ENCODE results near the gene ATP5F1E.
A peak's percentile ranks its signal among the peaks of the same experiment; 100 is the strongest.
"Not testable (repeated sequence)": the region's sequence is repeated elsewhere in the genome, so short reads cannot be mapped to it uniquely, and the experiment has no call there.

The ATP5F1E gene

GRCh38 chr20:59019217-59019616 lies 12.9 kb downstream of the ATP5F1E start, which contains the start of gene TUBB1:
TUBB1 (plus strand) TSS chr20:59019429; CDS start chr20:59019523, 94 bp downstream.
- no peak for DNase-seq (ENCODE audit: low read depth)

DNA sequence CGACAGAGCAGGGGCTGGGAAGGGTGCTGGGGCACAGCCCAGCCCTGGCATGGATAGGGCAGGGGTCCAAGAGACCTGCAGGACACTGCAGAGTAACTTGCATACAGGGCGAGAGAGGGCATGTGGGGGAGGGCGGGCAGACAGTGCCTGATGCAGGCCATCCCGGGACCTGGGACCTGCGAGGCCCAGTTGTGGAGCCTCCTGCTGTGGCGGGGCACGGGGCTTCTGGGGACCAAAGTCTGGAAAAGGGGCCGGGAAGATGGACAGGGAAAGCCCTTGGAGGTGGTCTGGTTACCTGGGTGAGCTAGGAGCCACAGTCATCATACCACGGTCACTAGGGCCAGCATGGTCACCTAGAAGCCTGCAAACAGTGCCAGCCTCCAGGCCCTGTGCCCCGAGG lies 13.3 kb downstream of the ATP5F1E start:
- no peak for DNase-seq (ENCODE audit: low read depth)

GRCh38 chr20:59017493-59018231 lies 14.5 kb downstream of the ATP5F1E start:
- no peak for DNase-seq (ENCODE audit: low read depth)

DNA sequence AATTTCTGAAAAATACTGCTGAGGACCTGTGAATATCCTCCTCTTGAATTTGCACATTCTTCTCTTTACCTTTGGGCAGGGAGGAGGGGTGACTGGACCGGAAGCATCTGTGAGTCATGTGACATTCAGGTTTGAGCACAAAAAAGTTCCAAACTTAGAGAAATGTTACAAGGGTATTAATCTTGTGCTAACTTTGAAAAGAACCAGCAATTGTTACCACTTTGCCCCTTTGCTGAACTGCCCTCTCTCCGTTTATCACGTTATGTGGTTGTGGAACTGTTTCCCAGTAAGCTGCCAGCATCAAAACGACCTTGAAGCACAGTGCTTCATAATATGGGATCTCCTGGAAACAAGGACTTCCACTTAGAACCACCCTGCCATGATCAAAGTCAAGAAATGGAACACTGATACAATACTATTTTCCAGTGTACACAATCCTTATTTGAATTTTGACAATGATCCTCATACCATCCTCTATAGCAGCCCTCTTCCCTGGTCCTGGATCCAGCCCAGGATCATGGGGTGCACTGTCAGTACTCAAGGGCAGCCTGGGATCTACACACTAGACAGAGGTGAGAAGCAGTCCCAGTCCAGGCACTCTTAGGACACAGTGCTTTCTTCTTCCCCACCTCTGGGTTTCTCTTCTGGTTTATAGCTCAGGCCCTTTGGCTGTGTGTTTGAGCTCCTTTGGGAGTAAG lies 15.2 kb downstream of the ATP5F1E start:
- no peak for DNase-seq (ENCODE audit: low read depth)

DNA sequence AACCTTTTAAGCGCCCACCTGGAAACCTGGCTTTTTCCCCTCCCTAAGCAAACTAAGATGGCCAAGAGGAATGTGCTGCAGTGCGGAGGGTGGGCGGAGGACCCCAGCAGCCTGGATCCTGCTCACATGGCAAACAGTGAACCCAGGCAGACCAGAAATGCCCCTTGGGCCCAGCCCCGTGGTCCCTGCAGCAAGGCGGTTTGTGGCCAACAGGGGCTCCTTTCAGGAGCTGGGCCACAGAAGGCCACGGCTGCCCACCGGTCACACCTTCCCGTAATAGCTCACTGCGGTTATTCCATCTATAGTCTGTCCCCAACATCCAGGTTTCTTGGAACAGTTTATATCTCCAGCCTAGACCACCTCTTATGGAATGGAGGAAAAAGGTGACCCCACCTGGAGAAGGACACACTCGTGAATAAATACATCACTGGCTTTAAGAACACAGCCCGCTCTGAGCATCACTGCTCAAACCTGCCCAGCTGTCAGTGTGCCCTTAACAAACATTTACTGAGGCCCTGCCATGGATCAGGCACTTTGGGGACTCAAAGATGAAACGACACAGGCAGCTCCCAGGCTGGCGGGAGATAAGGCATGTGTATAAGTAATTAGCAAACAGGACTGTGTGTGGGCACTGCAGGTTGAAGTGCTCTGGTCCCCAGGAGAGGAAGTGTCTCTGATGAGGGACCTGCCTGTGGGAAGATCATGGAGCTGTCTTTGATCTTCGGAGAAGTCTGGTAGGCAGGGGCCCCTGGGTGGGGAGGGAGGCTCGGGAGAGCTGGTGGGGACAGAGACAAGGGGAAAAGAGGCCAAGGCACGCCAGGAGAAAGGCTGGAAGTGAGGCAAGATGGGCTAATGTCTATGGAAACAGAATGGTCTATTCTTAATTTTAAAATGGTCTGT lies 16.1 kb downstream of the ATP5F1E start:
- DNase-seq (ENCODE audit: low read depth): no peak

GRCh38 chr20:59015411-59015810 lies 16.7 kb downstream of the ATP5F1E start:
- no peak for DNase-seq (ENCODE audit: low read depth)

DNA sequence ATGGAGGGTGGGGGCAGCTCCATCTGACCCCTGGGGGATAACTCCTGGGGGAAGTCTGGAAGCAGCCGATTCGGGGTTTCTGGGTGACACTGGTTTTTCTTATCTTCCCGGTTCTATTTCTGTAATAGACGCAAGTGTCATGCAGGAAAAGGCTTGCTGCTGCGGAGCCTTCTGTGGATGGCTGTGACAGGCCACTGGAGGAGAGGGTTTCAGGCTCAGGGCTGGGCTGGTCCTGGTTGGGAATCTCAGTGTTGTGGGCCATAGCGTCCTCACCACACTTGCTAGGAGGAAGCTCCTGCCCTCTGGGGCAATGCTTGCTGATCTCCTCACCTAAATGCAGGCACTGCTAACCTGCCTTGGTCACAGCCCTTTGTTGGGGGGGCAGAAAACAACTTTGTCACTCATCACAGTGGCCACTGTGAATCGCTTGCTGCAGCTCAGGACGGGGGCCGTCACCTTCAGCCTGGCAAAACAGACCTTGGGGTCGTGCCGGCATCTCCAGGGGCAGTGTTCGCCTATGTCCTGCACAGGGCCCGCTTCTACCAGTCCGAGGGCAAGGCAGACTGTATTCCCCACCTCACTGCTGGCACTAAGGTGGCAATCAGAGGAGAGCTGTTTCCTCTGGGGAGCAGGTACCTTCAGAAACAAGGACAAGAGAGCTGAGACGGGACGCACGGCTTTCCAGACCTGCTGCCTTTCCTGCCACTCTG lies 17.3 kb downstream of the ATP5F1E start:
- DNase-seq (ENCODE audit: low read depth): no peak

DNA sequence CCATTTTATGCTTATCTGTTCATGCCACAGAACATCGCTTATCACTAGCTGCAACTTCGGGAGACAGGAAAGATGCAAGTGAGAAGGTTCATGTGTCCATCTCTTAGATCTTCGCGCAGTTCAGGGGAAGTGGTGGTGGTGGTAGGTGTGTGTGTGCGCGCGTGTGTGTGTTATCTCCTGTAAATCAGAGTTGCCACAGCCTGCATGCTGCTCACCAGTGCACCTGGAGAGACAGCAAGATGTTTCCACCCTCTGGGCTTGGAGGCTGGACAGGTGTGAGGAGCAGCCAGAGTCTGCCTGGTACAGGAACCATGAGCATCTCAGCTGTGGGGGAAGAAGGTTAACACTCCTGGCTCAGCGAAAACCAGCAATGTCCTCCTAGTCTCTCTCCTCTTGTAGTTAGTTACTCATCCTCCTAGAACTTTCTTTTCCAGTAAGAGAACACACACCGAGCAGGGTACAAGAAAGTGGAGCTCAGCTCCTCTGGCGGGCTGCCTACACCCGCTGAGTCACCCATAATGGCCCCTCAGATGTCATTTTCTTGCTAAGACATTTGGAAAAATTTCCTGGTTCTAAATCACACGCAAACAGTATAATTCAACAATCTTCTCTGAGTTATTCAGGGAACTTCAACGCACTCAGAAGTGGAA lies 18.1 kb downstream of the ATP5F1E start:
- no peak for DNase-seq (ENCODE audit: low read depth)

GRCh38 chr20:59013031-59013951 lies 18.8 kb downstream of the ATP5F1E start:
- DNase-seq (ENCODE audit: low read depth): no peak

DNA sequence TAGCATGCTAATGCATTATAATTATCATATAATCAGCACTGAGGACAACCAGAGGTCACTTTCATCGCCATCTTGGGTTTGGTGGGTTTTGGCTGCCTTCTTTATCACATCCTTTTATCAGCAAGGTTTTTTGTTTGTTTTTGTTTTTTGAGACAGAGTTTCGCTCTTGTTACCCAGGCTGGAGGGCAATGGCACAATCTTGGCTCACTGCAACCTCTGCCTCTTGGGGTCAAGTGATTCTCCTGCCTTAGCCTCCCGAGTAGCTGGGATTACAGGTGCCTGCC lies 20.3 kb downstream of the ATP5F1E start:
- DNase-seq (ENCODE audit: low read depth): not testable (repeated sequence)

DNA sequence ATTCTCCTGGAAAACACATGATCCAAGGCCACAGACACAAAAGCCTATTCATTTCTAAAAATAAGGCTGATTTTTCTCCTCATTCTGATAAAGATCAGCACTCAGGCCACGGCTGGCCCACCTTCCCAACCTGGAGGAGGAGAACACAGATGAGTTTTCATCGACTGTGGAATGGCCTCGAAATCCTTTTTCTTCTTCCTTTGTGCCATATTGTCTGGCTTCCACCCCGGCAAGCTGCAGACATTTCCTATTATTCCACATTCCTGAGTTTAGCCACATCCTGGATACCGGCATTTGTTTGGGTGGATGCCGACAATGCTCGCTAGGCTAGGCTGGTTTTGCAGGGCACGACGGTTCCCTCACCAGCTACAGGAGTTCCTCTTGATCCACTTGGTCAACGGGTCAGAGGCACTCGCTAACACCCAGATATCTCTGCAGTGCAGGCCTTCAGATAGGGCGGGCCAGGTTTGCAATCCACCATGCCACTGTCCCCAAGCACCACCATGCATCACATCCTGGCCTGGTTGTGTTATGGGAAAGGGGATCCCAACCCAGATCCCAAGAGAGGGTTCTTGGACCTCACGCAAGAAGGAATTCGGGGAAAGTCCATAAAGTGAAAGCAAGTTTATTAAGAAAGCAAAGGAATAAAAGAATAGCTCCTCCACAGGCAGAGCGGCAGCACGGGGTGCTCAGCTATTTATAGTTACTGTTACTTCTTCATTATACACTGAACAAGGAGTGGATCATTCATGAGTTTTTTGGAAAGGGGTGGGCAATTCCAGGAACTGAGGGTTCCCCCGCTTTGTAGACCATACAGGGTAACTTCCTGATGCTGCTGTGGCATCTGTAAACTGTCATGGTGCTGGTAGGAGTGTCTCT lies 20.9 kb downstream of the ATP5F1E start:
- DNase-seq (ENCODE audit: low read depth): no peak

GRCh38 chr20:59010321-59010994 lies 21.7 kb downstream of the ATP5F1E start:
- no peak for DNase-seq (ENCODE audit: low read depth)

GRCh38 chr20:59008715-59009336 lies 23.3 kb downstream of the ATP5F1E start:
- DNase-seq (ENCODE audit: low read depth): no peak

- no peak for DNase-seq (ENCODE audit: low read depth)
These were observed 24.2 kb downstream of the ATP5F1E start for GRCh38 chr20:59007665-59008511.

- DNase-seq (ENCODE audit: low read depth): peak; percentile 40
These were observed 25.1 kb downstream of the ATP5F1E start, which contains the start of gene CTSZ for GRCh38 chr20:59006864-59007664. CTSZ (minus strand) TSS chr20:59007254; CDS start chr20:59007128, 126 bp downstream.

GRCh38 chr20:59006167-59006863 lies 25.8 kb downstream of the ATP5F1E start:
- DNase-seq (ENCODE audit: low read depth): no peak
